Breast epithelium (tissue), 3 donors: ENCODE data around the gene PRKN.

Source experiments
- POLR2A ChIP-seq: fragments of 450-650 bp; IDR thresholded peaks from one replicate; pipeline ENCODE4 v1.6.1; 2016; ENCODE audit warnings: antibody characterized with exemption, mild to moderate bottlenecking, moderate library complexity
- POLR2AphosphoS5 ChIP-seq, 3 donors: sonication (generic); formaldehyde crosslinking; IDR thresholded peaks; one replicate each; pipeline ENCODE4 v1.6.1; 2017; ENCODE audit warnings: antibody characterized with exemption in 3 of 3
- TF ChIP-seq, protein P1 (sequence below), 3 donors: fragments of 450-650 bp; IDR thresholded peaks; one replicate each; pipeline ENCODE4 v1.5.1; 2016 to 2017; ENCODE audit warnings: antibody characterized with exemption in 3 of 3, mild to moderate bottlenecking in 3 of 3, moderate library complexity in 3 of 3

DNA sequence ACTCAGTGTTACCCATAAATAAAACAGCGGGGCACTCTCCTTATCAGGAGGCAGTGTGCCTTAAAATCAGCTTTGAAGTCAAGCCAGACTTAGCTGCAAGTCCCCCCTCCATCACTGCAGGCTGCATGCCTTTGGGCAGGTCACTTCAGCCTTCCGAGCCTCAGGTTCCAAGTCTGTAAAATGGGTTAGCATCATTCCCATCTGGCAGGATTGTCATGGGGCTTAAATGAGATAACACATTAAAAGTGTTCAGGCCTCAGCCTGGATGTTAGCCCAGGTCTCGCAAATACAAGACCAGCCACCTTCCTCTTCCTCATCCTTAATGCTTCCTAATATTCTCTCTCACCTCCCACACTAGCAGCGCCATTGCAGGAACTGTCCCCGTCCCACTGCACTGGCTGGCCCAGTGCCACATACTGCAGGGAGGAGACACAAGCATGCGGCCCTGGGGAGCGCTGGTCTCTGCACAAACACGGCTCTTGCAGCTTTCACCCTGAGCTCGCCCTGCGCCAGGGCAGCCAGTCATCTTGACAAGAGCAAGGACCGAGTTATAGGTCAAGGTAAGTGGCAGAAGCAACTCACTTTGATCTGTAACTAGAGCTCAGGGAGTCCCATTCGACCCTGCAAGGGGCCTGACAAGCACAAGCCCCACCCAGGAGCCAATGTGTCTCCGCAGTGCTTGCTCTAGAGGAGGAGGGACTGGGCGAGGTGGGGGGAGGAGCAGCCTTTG, 889.1 kb downstream of the PRKN start:
- no peak for TF ChIP-seq POLR2A
- TF ChIP-seq, protein P1, sequence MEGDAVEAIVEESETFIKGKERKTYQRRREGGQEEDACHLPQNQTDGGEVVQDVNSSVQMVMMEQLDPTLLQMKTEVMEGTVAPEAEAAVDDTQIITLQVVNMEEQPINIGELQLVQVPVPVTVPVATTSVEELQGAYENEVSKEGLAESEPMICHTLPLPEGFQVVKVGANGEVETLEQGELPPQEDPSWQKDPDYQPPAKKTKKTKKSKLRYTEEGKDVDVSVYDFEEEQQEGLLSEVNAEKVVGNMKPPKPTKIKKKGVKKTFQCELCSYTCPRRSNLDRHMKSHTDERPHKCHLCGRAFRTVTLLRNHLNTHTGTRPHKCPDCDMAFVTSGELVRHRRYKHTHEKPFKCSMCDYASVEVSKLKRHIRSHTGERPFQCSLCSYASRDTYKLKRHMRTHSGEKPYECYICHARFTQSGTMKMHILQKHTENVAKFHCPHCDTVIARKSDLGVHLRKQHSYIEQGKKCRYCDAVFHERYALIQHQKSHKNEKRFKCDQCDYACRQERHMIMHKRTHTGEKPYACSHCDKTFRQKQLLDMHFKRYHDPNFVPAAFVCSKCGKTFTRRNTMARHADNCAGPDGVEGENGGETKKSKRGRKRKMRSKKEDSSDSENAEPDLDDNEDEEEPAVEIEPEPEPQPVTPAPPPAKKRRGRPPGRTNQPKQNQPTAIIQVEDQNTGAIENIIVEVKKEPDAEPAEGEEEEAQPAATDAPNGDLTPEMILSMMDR (IDR thresholded peaks at IDR 0.05) = no peak
- no peak for TF ChIP-seq POLR2AphosphoS5 (IDR thresholded peaks at IDR 0.05)
